Mucosa of stomach (tissue), 1 donor: Measurements from ENCODE around the gene TMPRSS13.

Source experiments
- H3K27me3 ChIP-seq: one replicate; pipeline ENCODE4 v1.7.0; 2013; ENCODE audit warnings: mild to moderate bottlenecking, low read length; ENCODE audit not compliant: control insufficient read depth, insufficient read depth
- H3K36me3 ChIP-seq: one replicate; pipeline ENCODE4 v1.7.0; 2013; ENCODE audit warnings: low read length; ENCODE audit not compliant: control insufficient read depth, insufficient read depth
- H3K4me1 ChIP-seq: one replicate; pipeline ENCODE4 v1.7.0; 2013; ENCODE audit warnings: mild to moderate bottlenecking, low read length; ENCODE audit not compliant: control insufficient read depth, insufficient read depth
- H3K4me3 ChIP-seq: one replicate; pipeline ENCODE4 v1.7.0; 2013; ENCODE audit warnings: low read length
- H3K9ac ChIP-seq: one replicate; pipeline ENCODE4 v1.7.0; 2013; ENCODE audit warnings: mild to moderate bottlenecking, low read length, moderate library complexity
- H3K9me3 ChIP-seq: one replicate; pipeline ENCODE4 v1.7.0; 2013; ENCODE audit warnings: mild to moderate bottlenecking, low read length, moderate library complexity; ENCODE audit not compliant: control insufficient read depth
- donor health status: Pancreatic carcinoma.

TMPRSS13 gene

GRCh38 chr11:117906126-117906525, 23.1 kb downstream of the TMPRSS13 start:
- H3K9me3 ChIP-seq, result no peaks in the 10 kb centered on the region
- H3K4me3 ChIP-seq, result no peak overlapping the region
- no peaks in the 10 kb centered on the region for H3K36me3 ChIP-seq
- H3K9ac ChIP-seq, result no peak overlapping the region
- peaks cover 10% of the 10 kb centered on the region for H3K4me1 ChIP-seq
- H3K27me3 ChIP-seq, result no peaks in the 10 kb centered on the region

GRCh38 chr11:117905524-117905923, 23.7 kb downstream of the TMPRSS13 start:
- H3K36me3 ChIP-seq, result no peaks in the 10 kb centered on the region
- no peak overlapping the region for H3K4me3 ChIP-seq

GRCh38 chr11:117903505-117904382, 25.5 kb downstream of the TMPRSS13 start:
- H3K9ac ChIP-seq, result no peak overlapping the region
- H3K4me1 ChIP-seq, result peaks cover 10% of the 10 kb centered on the region
- H3K36me3 ChIP-seq, result no peaks in the 10 kb centered on the region
- no peaks in the 10 kb centered on the region for H3K27me3 ChIP-seq
- no peak overlapping the region for H3K4me3 ChIP-seq
- no peaks in the 10 kb centered on the region for H3K9me3 ChIP-seq

More at GRCh38 chr11:117905524-117905923, 23.7 kb downstream of the TMPRSS13 start:
- Histone ChIP-seq H3K27me3 (no peaks in the 10 kb centered on the region), H3K9me3 (no peaks in the 10 kb centered on the region), H3K9ac (no peak overlapping the region), H3K4me1 (peaks cover 10% of the 10 kb centered on the region)

GRCh38 chr11:117902001-117902845, 27.0 kb downstream of the TMPRSS13 start:
- no peaks in the 10 kb centered on the region for H3K4me1 ChIP-seq
- H3K4me3 ChIP-seq, result no peak overlapping the region
- no peaks in the 10 kb centered on the region for H3K9me3 ChIP-seq
- no peaks in the 10 kb centered on the region for H3K36me3 ChIP-seq
- H3K9ac ChIP-seq, result no peak overlapping the region
- no peaks in the 10 kb centered on the region for H3K27me3 ChIP-seq

- Histone ChIP-seq H3K36me3 (no peaks in the 10 kb centered on the region), H3K9ac (no peak overlapping the region), H3K27me3 (peaks cover 3% of the 10 kb centered on the region), H3K4me3 (no peak overlapping the region), H3K4me1 (no peaks in the 10 kb centered on the region), H3K9me3 (no peaks in the 10 kb centered on the region)
Observed at GRCh38 chr11:117901601-117902000, 27.6 kb downstream of the TMPRSS13 start.

GRCh38 chr11:117900720-117901440, 28.3 kb downstream of the TMPRSS13 start:
- Histone ChIP-seq H3K9ac (no peak overlapping the region), H3K4me1 (no peaks in the 10 kb centered on the region), H3K9me3 (no peaks in the 10 kb centered on the region), H3K36me3 (no peaks in the 10 kb centered on the region), H3K27me3 (peaks cover 3% of the 10 kb centered on the region), H3K4me3 (no peak overlapping the region)

- peaks cover 3% of the 10 kb centered on the region for H3K27me3 ChIP-seq
- no peaks in the 10 kb centered on the region for H3K9me3 ChIP-seq
- no peak overlapping the region for H3K4me3 ChIP-seq
- H3K4me1 ChIP-seq, result no peaks in the 10 kb centered on the region
- H3K9ac ChIP-seq, result no peak overlapping the region
- H3K36me3 ChIP-seq, result no peaks in the 10 kb centered on the region
Observed at GRCh38 chr11:117900121-117900648, 29.0 kb downstream of the TMPRSS13 start.

- peaks cover 4% of the 10 kb centered on the region for H3K27me3 ChIP-seq
- H3K36me3 ChIP-seq, result no peaks in the 10 kb centered on the region
- no peaks in the 10 kb centered on the region for H3K4me1 ChIP-seq
- no peak overlapping the region for H3K4me3 ChIP-seq
- H3K9ac ChIP-seq, result no peak overlapping the region
- H3K9me3 ChIP-seq, result no peaks in the 10 kb centered on the region
Observed at GRCh38 chr11:117898059-117898458, 31.1 kb downstream of the TMPRSS13 start.

- H3K9ac ChIP-seq, result no peak overlapping the region
- no peaks in the 10 kb centered on the region for H3K36me3 ChIP-seq
- no peaks in the 10 kb centered on the region for H3K4me1 ChIP-seq
- no peak overlapping the region for H3K4me3 ChIP-seq
- H3K27me3 ChIP-seq, result peaks cover 10% of the 10 kb centered on the region
- H3K9me3 ChIP-seq, result no peaks in the 10 kb centered on the region
Observed at GRCh38 chr11:117892651-117893050, 36.6 kb downstream of the TMPRSS13 start.

GRCh38 chr11:117891362-117891761, 37.8 kb downstream of the TMPRSS13 start:
- H3K36me3 ChIP-seq, result no peaks in the 10 kb centered on the region
- no peaks in the 10 kb centered on the region for H3K4me1 ChIP-seq
- H3K9ac ChIP-seq, result no peak overlapping the region
- H3K27me3 ChIP-seq, result peaks cover 6% of the 10 kb centered on the region
- no peak overlapping the region for H3K4me3 ChIP-seq
- H3K9me3 ChIP-seq, result no peaks in the 10 kb centered on the region

GRCh38 chr11:117888139-117888566, 41.0 kb downstream of the TMPRSS13 start:
- Histone ChIP-seq H3K4me1 (no peaks in the 10 kb centered on the region), H3K36me3 (no peaks in the 10 kb centered on the region), H3K9ac (no peak overlapping the region), H3K27me3 (peaks cover 6% of the 10 kb centered on the region), H3K9me3 (no peaks in the 10 kb centered on the region), H3K4me3 (no peak overlapping the region)
